Hepatocyte (in vitro differentiated cells): ENCODE measurements around the gene SNX4. TPM values are rescaled to one million over a fixed set of nuclear protein-coding genes. Genes with fewer than 3 reads are reported as not detected.

Experiments
- DNase-seq: peaks from one replicate; pipeline ENCODE4 v3.0.0-alpha.2; 2016; ENCODE audit warnings: low spot score
- H2AFZ ChIP-seq: fragments of 200-600 bp; sonication (generic); 2 replicates; pipeline ENCODE4 v1.6.0; 2016; ENCODE audit warnings: antibody characterized with exemption, mild to moderate bottlenecking
- H3K27ac ChIP-seq: fragments of 200-600 bp; sonication (generic); 2 replicates; pipeline ENCODE4 v1.5.1; 2016; ENCODE audit warnings: mild to moderate bottlenecking
- H3K27me3 ChIP-seq: fragments of 200-600 bp; sonication (generic); 2 replicates; pipeline ENCODE4 v1.6.1; 2016
- H3K36me3 ChIP-seq: fragments of 200-600 bp; sonication (generic); replicated peaks from 2 replicates; pipeline ENCODE4 v1.5.1; 2016; ENCODE audit warnings: low read depth; ENCODE audit not compliant: insufficient read depth
- H3K4me1 ChIP-seq: fragments of 200-600 bp; sonication (generic); 2 replicates; pipeline ENCODE4 v1.5.1; 2016; ENCODE audit warnings: mild to moderate bottlenecking, moderate library complexity; ENCODE audit not compliant: insufficient read depth
- H3K4me2 ChIP-seq: fragments of 200-600 bp; sonication (generic); 2 replicates; pipeline ENCODE4 v1.6.0; 2016
- H3K4me3 ChIP-seq: fragments of 200-600 bp; sonication (generic); 2 replicates; pipeline ENCODE4 v1.5.1; 2016; ENCODE audit warnings: mild to moderate bottlenecking
- H3K79me2 ChIP-seq: fragments of 200-600 bp; sonication (generic); 2 replicates; pipeline ENCODE4 v1.6.0; 2017; ENCODE audit warnings: mild to moderate bottlenecking
- H3K9me2 ChIP-seq: fragments of 200-600 bp; sonication (generic); replicated peaks from 2 replicates; pipeline ENCODE4 v1.6.0; 2017; ENCODE audit warnings: mild to moderate bottlenecking; ENCODE audit not compliant: insufficient read depth
- H3K9me3 ChIP-seq: fragments of 200-600 bp; sonication (generic); 2 replicates; pipeline ENCODE4 v1.5.1; 2016; ENCODE audit warnings: low read depth, mild to moderate bottlenecking
- H4K20me1 ChIP-seq: fragments of 200-600 bp; sonication (generic); 2 replicates; pipeline ENCODE4 v1.6.0; 2016; ENCODE audit warnings: mild to moderate bottlenecking; ENCODE audit not compliant: insufficient read depth, poor library complexity, severe bottlenecking
- CTCF ChIP-seq: fragments of 200-600 bp; sonication (generic); IDR thresholded peaks from 2 replicates; pipeline ENCODE4 v1.5.1; 2016; ENCODE audit warnings: antibody characterized with exemption, mild to moderate bottlenecking; ENCODE audit not compliant: poor library complexity
- EZH2 ChIP-seq: fragments of 200-600 bp; sonication (generic); IDR thresholded peaks from 2 replicates; pipeline ENCODE4 v1.6.1; 2016; ENCODE audit warnings: antibody characterized with exemption, mild to moderate bottlenecking, borderline replicate concordance
- EZH2phosphoT487 ChIP-seq: fragments of 200-600 bp; sonication (generic); IDR thresholded peaks from one replicate; pipeline ENCODE4 v1.6.1; 2018; ENCODE audit warnings: antibody characterized with exemption, mild to moderate bottlenecking, low read depth, moderate library complexity; ENCODE audit not compliant: unreplicated experiment, severe bottlenecking
- WGBS: methylation state at CpG from one replicate; pipeline ENCODE4 v1.1.6; 2016; ENCODE audit warnings: low lambda C conversion rate; ENCODE audit errors: missing lambda C conversion rate; 5-methylcytosine and 5-hydroxymethylcytosine counted together
- polyA plus RNA-seq: library from polyadenylated mRNA; unstranded; fragments of >200 nt; fragmentation: Nextera tagmentation; extraction: Ambion mirVana; gene quantifications from 2 replicates; pipeline ENCODE4 v1.2.1, GENCODE V29; 2016
- total RNA-seq: library from RNA; depleted of rRNA; stranded (reverse); fragments of >200 nt; gene quantifications from 2 replicates; pipeline ENCODE4 v1.2.3, GENCODE V29; 2014

The SNX4 gene
- total and polyA plus RNA-seq, 2 experiments from 2014 or later = 42.7 to 69.6 TPM

DNA sequence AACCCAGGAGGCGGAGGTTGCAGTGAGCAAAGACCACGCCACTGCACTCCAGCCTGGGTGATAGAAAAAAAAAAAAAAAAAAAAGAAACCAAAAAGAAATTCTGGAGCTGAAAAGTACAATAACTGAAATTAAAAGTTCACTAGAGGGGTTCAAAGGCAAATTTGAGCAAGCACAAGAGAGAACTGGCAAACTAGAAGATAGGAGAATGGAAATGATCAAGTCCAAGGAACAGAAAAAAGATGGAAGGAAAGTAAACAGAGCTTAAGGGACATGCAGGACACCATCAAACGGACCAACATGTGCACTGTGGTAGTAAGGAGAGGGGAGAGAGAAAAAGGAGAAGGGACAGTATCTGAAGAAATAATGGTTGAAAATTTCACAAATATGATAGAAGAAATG is 12.9 kb downstream of the SNX4 start:
- H3K27ac ChIP-seq = no peak overlapping the region
- peaks cover 78% of the 10 kb centered on the region for H3K79me2 ChIP-seq
- H3K4me2 ChIP-seq = no peak overlapping the region
- H2AFZ ChIP-seq = no peak overlapping the region
- no peaks in the 10 kb centered on the region for H3K27me3 ChIP-seq
- TF ChIP-seq EZH2 (no peak), EZH2phosphoT487 (no peak), CTCF (no peak)
- H3K9me3 ChIP-seq = no peaks in the 10 kb centered on the region
- peaks cover 5% of the 10 kb centered on the region for H4K20me1 ChIP-seq
- WGBS = 94% methylated on average over 3 of the region's 3 CpGs
- H3K4me3 ChIP-seq = no peak overlapping the region
- H3K4me1 ChIP-seq = peaks cover under 1% of the 10 kb centered on the region
- no peaks in the 10 kb centered on the region for H3K9me2 ChIP-seq
- no peak for DNase-seq
- H3K36me3 ChIP-seq = peaks cover 4% of the 10 kb centered on the region

- no peaks in the 10 kb centered on the region for H3K9me2 ChIP-seq
These were observed 21.4 kb downstream of the SNX4 start for GRCh38 chr3:125498630-125499029.

GRCh38 chr3:125496701-125497100 is 23.3 kb downstream of the SNX4 start:
- Histone ChIP-seq H3K36me3 (no peaks in the 10 kb centered on the region), H4K20me1 (no peaks in the 10 kb centered on the region), H3K9me2 (no peaks in the 10 kb centered on the region), H3K4me2 (no peak overlapping the region), H3K27me3 (no peaks in the 10 kb centered on the region), H2AFZ (no peak overlapping the region), H3K4me3 (no peak overlapping the region), H3K9me3 (no peaks in the 10 kb centered on the region), H3K79me2 (peaks cover 5% of the 10 kb centered on the region), H3K27ac (no peak overlapping the region), H3K4me1 (peaks cover 6% of the 10 kb centered on the region)
- no peak for TF ChIP-seq EZH2phosphoT487
- no peak for TF ChIP-seq EZH2
- no peak for TF ChIP-seq CTCF
- DNase-seq = no peak
- WGBS = 88% methylated on average over 2 of the region's 2 CpGs

More at GRCh38 chr3:125498630-125499029, 21.4 kb downstream of the SNX4 start:
- H3K79me2 ChIP-seq = peaks cover 6% of the 10 kb centered on the region
- no peaks in the 10 kb centered on the region for H3K27me3 ChIP-seq
- TF ChIP-seq EZH2phosphoT487 (no peak), EZH2 (no peak), CTCF (no peak)
- no peak overlapping the region for H2AFZ ChIP-seq
- H4K20me1 ChIP-seq = no peaks in the 10 kb centered on the region
- no peak overlapping the region for H3K4me3 ChIP-seq
- no peaks in the 10 kb centered on the region for H3K9me3 ChIP-seq
- no peak overlapping the region for H3K27ac ChIP-seq
- no peak overlapping the region for H3K4me2 ChIP-seq
- H3K4me1 ChIP-seq = no peaks in the 10 kb centered on the region
- no peaks in the 10 kb centered on the region for H3K36me3 ChIP-seq
- no peak for DNase-seq

- DNase-seq = no peak
- H3K27ac ChIP-seq = no peak overlapping the region
- no peaks in the 10 kb centered on the region for H4K20me1 ChIP-seq
These were observed 37.6 kb downstream of the SNX4 start for GRCh38 chr3:125482406-125482805.

More at GRCh38 chr3:125482406-125482805, 37.6 kb downstream of the SNX4 start:
- Histone ChIP-seq H2AFZ (no peak overlapping the region), H3K9me3 (no peaks in the 10 kb centered on the region), H3K9me2 (no peaks in the 10 kb centered on the region), H3K27me3 (no peaks in the 10 kb centered on the region), H3K4me2 (no peak overlapping the region), H3K36me3 (no peaks in the 10 kb centered on the region), H3K79me2 (peaks cover 10% of the 10 kb centered on the region), H3K4me1 (no peaks in the 10 kb centered on the region), H3K4me3 (no peak overlapping the region)
- WGBS = 83% methylated on average over 1 of the region's 1 CpG
- TF ChIP-seq EZH2phosphoT487 (no peak), EZH2 (no peak), CTCF (no peak)
